SHP77 treated with DMSO at 0.1 percent for 48 hours (cell line): ENCODE measurements around the gene CD101.
A peak's percentile ranks its signal among the peaks of the same experiment; 100 is the strongest.

Experiments used
- DNase-seq: peaks from one replicate; lab custom pipeline; 2025; lab: John Stamatoyannopoulos, UW

Gene CD101

GRCh38 chr1:117054068-117054467 is 52.5 kb downstream of the CD101 start:
- DNase-seq = no peak

- no peak for DNase-seq
These were observed 57.2 kb downstream of the CD101 start for GRCh38 chr1:117058810-117059209.

- DNase-seq = no peak
These were observed 57.7 kb downstream of the CD101 start for GRCh38 chr1:117059334-117059677.

- DNase-seq = peak; percentile 99
These were observed 58.3 kb downstream of the CD101 start, which contains the start of gene TTF2 for GRCh38 chr1:117059678-117060440. Gene TTF2, plus strand, starts transcription at chr1:117060326. Its CDS starts 21 bp downstream, at chr1:117060347.

- no peak for DNase-seq
These were observed 59.1 kb downstream of the CD101 start for GRCh38 chr1:117060441-117061317.

- no peak for DNase-seq
These were observed 60.4 kb downstream of the CD101 start for GRCh38 chr1:117061986-117062415.

- no peak for DNase-seq
These were observed 64.8 kb downstream of the CD101 start for GRCh38 chr1:117066367-117066766.

- DNase-seq = no peak
These were observed 66.2 kb downstream of the CD101 start for GRCh38 chr1:117067533-117068370.

GRCh38 chr1:117068580-117068979 is 67.0 kb downstream of the CD101 start:
- DNase-seq = no peak

GRCh38 chr1:117069220-117069844 is 67.8 kb downstream of the CD101 start:
- DNase-seq = no peak

- no peak for DNase-seq
These were observed 68.6 kb downstream of the CD101 start for GRCh38 chr1:117070124-117070523.

GRCh38 chr1:117076648-117077047 is 75.1 kb downstream of the CD101 start:
- DNase-seq = no peak

- DNase-seq = no peak
These were observed 75.7 kb downstream of the CD101 start for GRCh38 chr1:117077267-117077666.

GRCh38 chr1:117079737-117080136 is 78.2 kb downstream of the CD101 start:
- no peak for DNase-seq

- DNase-seq = no peak
These were observed 82.7 kb downstream of the CD101 start for GRCh38 chr1:117084231-117084630.
